AG04450 (cell line): Measurements from ENCODE around the gene LIPT1. TPM values are rescaled to one million over a fixed set of nuclear protein-coding genes. Genes with fewer than 3 reads are reported as not detected.

Experiments used
- CTCF ChIA-PET: fragments of 300-600, 350-600 bp; formaldehyde crosslinking; extraction: SDS; loops from one replicate; lab custom pipeline; 2022; ENCODE audit warnings: antibody characterized with exemption, inconsistent platforms; lab: Charles Lee
- POLR2A ChIA-PET: fragments of 350-600 bp; formaldehyde crosslinking; extraction: SDS; loops from one replicate; lab custom pipeline; 2021; ENCODE audit warnings: antibody characterized with exemption, inconsistent platforms; lab: Yijun Ruan, JAX
- DNase-seq: peaks from one replicate; pipeline ENCODE4 v3.0.0-alpha.2; 2011; ENCODE audit warnings: low read depth, low spot score
- H3K27ac ChIP-seq: one replicate; pipeline ENCODE4 v1.5.1; 2012; ENCODE audit warnings: low read depth, low read length, control low read depth
- H3K27me3 ChIP-seq: one replicate; pipeline ENCODE4 v1.6.0; 2012; ENCODE audit warnings: low read length; ENCODE audit not compliant: control insufficient read depth, insufficient read depth
- H3K4me3 ChIP-seq: 2 replicates; pipeline ENCODE4 v1.5.1; 2011; ENCODE audit warnings: mild to moderate bottlenecking, low read depth, low read length, control low read depth
- H3K9me3 ChIP-seq: 2 replicates; pipeline ENCODE4 v1.5.1; 2012; ENCODE audit warnings: low read length; ENCODE audit not compliant: control insufficient read depth, insufficient read depth
- polyA plus RNA-seq: library from polyadenylated mRNA; depleted of rRNA; stranded (reverse); fragments of >200 nt; gene quantifications from 2 replicates; pipeline ENCODE4 v1.2.3, GENCODE V29; 2011
- TF ChIP-seq, protein P1 (sequence below): IDR thresholded peaks from 2 replicates; pipeline ENCODE4 v1.5.1; 2011; ENCODE audit warnings: low read depth, low read length, control low read depth, inconsistent platforms

Gene LIPT1
- polyA plus RNA-seq, 1 experiment, result 7.3 TPM

DNA sequence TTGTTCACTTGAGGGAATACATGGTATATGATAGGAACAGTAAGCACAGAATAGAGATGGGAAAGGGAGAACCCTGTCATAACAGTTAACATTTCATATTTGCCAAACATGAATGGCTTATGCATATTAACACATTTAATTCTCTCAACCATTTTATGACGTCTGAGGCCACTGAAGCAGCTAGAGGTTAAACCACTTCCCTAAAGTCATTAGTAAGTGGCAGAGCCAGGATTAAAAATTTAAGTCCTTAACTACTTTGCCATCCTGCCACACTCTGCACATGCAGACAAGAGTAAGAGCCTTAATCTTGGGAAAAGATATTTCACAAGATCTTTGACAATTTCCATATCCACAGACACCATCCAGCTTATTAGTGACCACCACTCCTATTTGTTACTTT lies 2.1 kb downstream of the LIPT1 start:
- Histone ChIP-seq H3K27ac (no peak overlapping the region), H3K9me3 (no peaks in the 10 kb centered on the region), H3K4me3 (no peak overlapping the region), H3K27me3 (no peaks in the 10 kb centered on the region)
- POLR2A ChIA-PET, result interaction anchor here (1.5 kb wide), 1 partner anchor 180 kb away, joined by 3 read pairs; the partner anchor contains the start of gene EIF5B
- CTCF ChIA-PET, result interaction anchor here (1.4 kb wide), 1 partner anchor 508 kb away, joined by 5 read pairs; no protein-coding TSS in a partner anchor
- TF ChIP-seq, protein P1, sequence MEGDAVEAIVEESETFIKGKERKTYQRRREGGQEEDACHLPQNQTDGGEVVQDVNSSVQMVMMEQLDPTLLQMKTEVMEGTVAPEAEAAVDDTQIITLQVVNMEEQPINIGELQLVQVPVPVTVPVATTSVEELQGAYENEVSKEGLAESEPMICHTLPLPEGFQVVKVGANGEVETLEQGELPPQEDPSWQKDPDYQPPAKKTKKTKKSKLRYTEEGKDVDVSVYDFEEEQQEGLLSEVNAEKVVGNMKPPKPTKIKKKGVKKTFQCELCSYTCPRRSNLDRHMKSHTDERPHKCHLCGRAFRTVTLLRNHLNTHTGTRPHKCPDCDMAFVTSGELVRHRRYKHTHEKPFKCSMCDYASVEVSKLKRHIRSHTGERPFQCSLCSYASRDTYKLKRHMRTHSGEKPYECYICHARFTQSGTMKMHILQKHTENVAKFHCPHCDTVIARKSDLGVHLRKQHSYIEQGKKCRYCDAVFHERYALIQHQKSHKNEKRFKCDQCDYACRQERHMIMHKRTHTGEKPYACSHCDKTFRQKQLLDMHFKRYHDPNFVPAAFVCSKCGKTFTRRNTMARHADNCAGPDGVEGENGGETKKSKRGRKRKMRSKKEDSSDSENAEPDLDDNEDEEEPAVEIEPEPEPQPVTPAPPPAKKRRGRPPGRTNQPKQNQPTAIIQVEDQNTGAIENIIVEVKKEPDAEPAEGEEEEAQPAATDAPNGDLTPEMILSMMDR, result no peak
- DNase-seq, result no peak

DNA sequence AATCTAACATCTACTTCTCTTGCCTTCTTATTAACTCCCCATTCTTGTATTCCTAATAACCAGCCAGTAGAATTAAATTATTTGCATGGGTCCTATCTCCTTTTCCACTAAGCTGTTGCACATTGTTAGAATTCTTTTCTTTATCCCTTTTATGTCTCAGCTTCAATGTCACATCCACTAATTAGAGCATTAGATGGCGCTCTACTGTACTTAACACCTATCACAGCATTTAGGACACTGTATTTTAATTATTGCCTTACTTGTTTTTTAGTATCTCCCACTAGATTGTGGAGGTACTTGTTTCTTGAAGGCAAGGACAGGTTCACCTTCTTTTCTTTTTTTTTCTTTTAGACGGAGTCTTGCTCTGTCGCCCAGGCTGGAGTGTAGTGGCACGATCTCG lies 3.8 kb downstream of the LIPT1 start:
- no peak overlapping the region for H3K4me3 ChIP-seq
- ChIA-PET POLR2A (interaction anchor here (1.5 kb wide), 1 partner anchor 179 kb away, joined by 3 read pairs; the partner anchor contains the start of gene EIF5B), CTCF (no interaction called here)
- H3K9me3 ChIP-seq, result no peaks in the 10 kb centered on the region
- DNase-seq, result no peak
- H3K27me3 ChIP-seq, result no peaks in the 10 kb centered on the region
- no peak overlapping the region for H3K27ac ChIP-seq
- TF ChIP-seq, protein P1, result no peak

DNA sequence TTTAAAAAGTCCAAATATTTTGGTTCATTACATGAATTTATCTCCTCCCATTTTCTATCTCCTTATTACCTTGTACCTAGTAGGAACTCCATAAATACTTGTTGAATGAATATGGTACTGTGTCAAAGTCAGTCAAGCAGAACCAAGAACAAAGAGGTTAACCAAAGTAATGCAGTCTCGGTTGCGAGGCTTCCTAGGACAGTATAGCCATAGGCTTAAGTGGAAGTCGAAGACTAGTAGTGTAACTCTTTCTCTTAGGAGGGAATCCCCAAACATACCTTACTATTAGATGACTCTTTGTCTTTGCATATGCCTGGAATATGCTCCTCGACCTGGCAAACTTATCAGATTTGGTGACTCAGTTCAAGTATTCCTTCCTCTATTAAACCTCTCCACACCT lies 4.8 kb downstream of the LIPT1 start:
- Histone ChIP-seq H3K9me3 (no peaks in the 10 kb centered on the region), H3K4me3 (no peak overlapping the region), H3K27me3 (no peaks in the 10 kb centered on the region), H3K27ac (no peak overlapping the region)
- TF ChIP-seq, protein P1, result no peak
- CTCF ChIA-PET, result no interaction called here
- POLR2A ChIA-PET, result no interaction called here
- no peak for DNase-seq

DNA sequence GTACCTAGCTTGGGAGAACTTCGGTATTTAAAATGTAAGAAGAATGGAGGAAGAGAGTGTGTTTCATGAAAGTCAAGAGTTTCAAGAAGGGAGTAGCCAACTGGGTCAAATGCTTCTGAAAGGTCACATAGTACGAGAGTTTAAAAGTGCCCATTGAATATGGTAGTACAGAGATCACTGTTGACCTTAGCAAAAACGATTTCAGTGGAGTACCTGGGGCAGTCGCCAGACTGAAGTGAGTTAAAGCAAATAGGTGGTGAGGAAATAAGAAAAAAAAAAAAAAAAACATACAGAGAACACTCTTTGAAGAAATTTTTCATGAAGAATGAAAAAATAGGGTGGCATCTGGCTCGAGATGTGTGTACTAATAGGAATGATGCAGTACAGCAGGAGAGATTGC lies 11.5 kb downstream of the LIPT1 start:
- ChIA-PET CTCF (no interaction called here), POLR2A (no interaction called here)
- TF ChIP-seq, protein P1, result no peak
- Histone ChIP-seq H3K9me3 (no peaks in the 10 kb centered on the region), H3K27me3 (no peaks in the 10 kb centered on the region), H3K27ac (no peak overlapping the region), H3K4me3 (no peak overlapping the region)
- DNase-seq, result no peak

DNA sequence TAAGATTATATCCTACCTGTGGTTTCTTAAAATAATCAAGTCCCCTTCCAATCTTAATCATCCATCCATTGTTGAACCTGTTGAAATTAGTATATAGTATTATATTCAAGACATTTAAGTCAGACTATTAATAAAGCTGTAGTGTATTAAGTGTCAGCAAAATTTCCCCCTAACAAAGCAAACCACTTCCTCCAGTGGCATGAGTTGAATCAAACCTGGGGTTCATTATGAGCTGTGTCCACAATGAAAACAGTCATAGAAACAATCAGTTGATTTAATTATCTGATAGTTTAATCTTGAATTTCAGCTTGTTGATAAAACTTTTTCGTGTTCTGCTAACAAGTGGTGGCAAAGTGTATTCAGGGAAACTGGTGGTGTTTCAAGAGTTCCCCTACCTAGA lies 14.8 kb downstream of the LIPT1 start:
- no peak overlapping the region for H3K4me3 ChIP-seq
- ChIA-PET CTCF (no interaction called here), POLR2A (interaction anchor here (1.1 kb wide), 1 partner anchor 15 kb away, joined by 3 read pairs; the partner anchor contains the start of genes LIPT1 and TSGA10)
- TF ChIP-seq, protein P1, result no peak
- DNase-seq, result no peak
- H3K27ac ChIP-seq, result no peak overlapping the region
- no peaks in the 10 kb centered on the region for H3K27me3 ChIP-seq
- H3K9me3 ChIP-seq, result no peaks in the 10 kb centered on the region
